Esophagus muscularis mucosa (tissue), 4 donors: ENCODE data around the gene PYCR2.

Experiments used
- CTCF ChIP-seq, 3 experiments: fragments of 200-600 bp in 2 of 3; fragments of 450-650 bp in 1 of 3; sonication (generic) in 2 of 3; IDR thresholded peaks; one replicate each; pipeline ENCODE4 v1.5.1; 2017 to 2019; ENCODE audit warnings: antibody characterized with exemption in 3 of 3, mild to moderate bottlenecking in 2 of 3, moderate library complexity in 1 of 3
- EP300 ChIP-seq: sonication (generic); formaldehyde crosslinking; IDR thresholded peaks from one replicate; pipeline ENCODE4 v1.6.1; 2017; ENCODE audit warnings: antibody characterized with exemption
- POLR2AphosphoS5 ChIP-seq, 2 donors: sonication (generic); formaldehyde crosslinking; IDR thresholded peaks; one replicate each; pipeline ENCODE4 v1.6.1; 2017; ENCODE audit warnings: antibody characterized with exemption in 2 of 2

DNA sequence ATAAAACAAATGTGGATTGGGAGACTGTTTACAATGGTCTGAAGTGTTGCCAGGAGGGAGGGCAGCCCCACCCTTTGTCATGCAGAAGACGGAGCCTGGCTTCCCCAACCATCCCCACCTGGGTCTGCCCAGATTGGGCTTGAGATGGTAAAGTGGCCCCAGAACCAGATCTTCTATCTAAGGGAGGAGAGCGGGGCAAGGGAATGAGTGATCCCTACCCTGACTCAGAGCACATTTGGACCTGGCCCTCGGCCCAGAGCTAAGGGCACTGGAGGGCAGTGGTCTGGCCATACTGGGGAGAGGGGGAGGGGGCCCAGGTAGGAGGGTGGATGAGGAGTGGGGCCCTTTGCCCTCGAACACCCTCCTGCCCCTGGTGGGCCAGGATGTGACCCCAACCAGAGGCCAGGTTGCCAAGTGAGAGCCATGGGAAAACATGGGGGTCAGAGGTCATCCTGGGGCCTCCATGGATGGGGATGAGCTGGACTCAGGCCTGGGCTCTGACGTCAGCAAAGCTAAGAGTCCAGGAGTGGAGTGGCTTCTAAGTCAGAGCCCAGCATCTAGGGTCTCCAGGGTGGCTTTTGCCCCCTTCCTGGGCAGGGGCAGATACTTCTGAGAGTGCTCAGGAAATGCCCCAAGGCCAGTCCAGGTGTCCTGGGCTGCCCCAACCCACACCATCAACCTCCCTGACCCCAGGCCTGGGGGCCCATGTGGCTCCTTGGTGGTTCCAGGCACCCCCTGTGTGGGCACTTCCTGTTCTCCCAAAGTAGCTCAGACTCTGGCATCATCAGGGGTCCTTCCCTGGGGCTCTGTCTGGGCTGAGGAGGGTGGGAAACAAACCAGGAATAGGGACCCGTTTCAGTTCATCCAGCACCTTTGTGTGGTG is 33.5 kb downstream of the PYCR2 start:
- TF ChIP-seq POLR2AphosphoS5 (IDR thresholded peaks at IDR 0.05), result no peak
- no peak for TF ChIP-seq CTCF (IDR thresholded peaks at IDR 0.05)
- no peak for TF ChIP-seq EP300
